Brain microvascular endothelial cell (primary cell): ENCODE data around the gene MARVELD1.

Experiments
- DNase-seq: peaks from one replicate; pipeline ENCODE4 v3.0.0-alpha.2; 2020
- H3K27ac ChIP-seq: fragments of 250-450 bp; sonication (Bioruptor Pico); 2 replicates; pipeline ENCODE4 v1.5.1; 2020; ENCODE audit warnings: mild to moderate bottlenecking, moderate library complexity
- H3K27me3 ChIP-seq: fragments of 250-450 bp; sonication (Bioruptor Pico); replicated peaks from 2 replicates; pipeline ENCODE4 v1.5.1; 2020; ENCODE audit warnings: mild to moderate bottlenecking
- H3K36me3 ChIP-seq: fragments of 250-450 bp; sonication (Bioruptor Pico); replicated peaks from 2 replicates; pipeline ENCODE4 v1.5.1; 2020; ENCODE audit warnings: mild to moderate bottlenecking
- H3K4me3 ChIP-seq: 2 replicates; pipeline ENCODE4 v1.5.1; 2011; ENCODE audit warnings: low read depth, mild to moderate bottlenecking, control low read depth, low read length, moderate library complexity
- CTCF ChIP-seq: IDR thresholded peaks from 2 replicates; pipeline ENCODE4 v1.5.1; 2011; ENCODE audit warnings: low read depth, mild to moderate bottlenecking, moderate library complexity, low read length, control low read depth, inconsistent platforms; ENCODE audit errors: missing control alignments
- in situ Hi-C: cut with HindIII; loops from 2 replicates; pipeline ENCODE4 v1.10.0; 2017; ENCODE audit warnings: low sequenced_read_pairs, low pct_ligation_motif_present

MARVELD1 gene

GRCh38 chr10:97711640-97712572 is 1.6 kb upstream of the MARVELD1 start:
- DNase-seq: no peak
- in situ Hi-C loops: no loop called here
- TF ChIP-seq CTCF: no peak
- Histone ChIP-seq H3K36me3 (no peaks in the 10 kb centered on the region), H3K27ac (no peak overlapping the region), H3K4me3 (no peak overlapping the region), H3K27me3 (no peaks in the 10 kb centered on the region)

GRCh38 chr10:97713826-97714400 is 383 bp downstream of the MARVELD1 start:
- DNase-seq: peak; percentile 53
- in situ Hi-C loops: no loop called here
- peak overlapping the region; percentile 89 for H3K27ac ChIP-seq
- peak overlapping the region; percentile 88 for H3K4me3 ChIP-seq
- peaks cover 19% of the 10 kb centered on the region for H3K36me3 ChIP-seq
- TF ChIP-seq CTCF: peak; percentile 43
- H3K27me3 ChIP-seq: no peaks in the 10 kb centered on the region

- in situ Hi-C loops: no loop called here
- peak overlapping the region; percentile 89 for H3K27ac ChIP-seq
- peaks cover 24% of the 10 kb centered on the region for H3K36me3 ChIP-seq
- H3K27me3 ChIP-seq: no peaks in the 10 kb centered on the region
- peak overlapping the region; percentile 88 for H3K4me3 ChIP-seq
- no peak for TF ChIP-seq CTCF
- peak; percentile 67 for DNase-seq
Measured at GRCh38 chr10:97714401-97715258, 1.1 kb downstream of the MARVELD1 start.

DNA sequence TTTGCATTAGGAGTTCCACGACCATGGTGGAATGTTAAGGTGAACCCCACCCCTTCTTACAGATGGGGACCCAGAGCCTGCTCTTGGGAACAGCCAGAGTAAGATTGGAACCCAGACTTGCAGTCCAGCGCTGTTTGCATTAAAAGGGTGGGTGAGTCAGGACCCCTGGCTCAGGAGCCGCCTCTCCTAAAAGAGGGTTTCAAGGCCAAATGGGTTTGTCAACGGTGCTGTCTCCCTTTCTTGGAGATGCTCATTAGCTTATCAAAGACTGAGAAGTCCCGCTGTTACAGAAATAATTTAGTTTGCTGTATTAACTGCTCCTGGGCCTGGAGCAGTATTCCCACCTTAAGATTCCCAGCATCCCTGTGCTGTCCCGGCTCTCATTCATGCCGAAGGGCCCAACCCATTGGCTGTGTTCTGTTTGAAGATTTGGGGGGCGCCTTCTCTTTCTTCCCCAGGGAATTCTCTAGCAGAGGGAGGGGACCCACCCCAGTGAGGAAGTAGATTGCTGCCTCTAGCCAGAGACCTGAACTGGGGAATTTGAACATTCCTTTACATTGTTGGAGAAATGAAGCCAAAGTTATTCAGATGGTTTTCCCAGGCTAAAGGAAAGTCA is 1.8 kb downstream of the MARVELD1 start:
- H3K36me3 ChIP-seq: peaks cover 26% of the 10 kb centered on the region
- no peak for DNase-seq
- H3K27ac ChIP-seq: peak overlapping the region; percentile 89
- H3K27me3 ChIP-seq: no peaks in the 10 kb centered on the region
- no peak for TF ChIP-seq CTCF
- H3K4me3 ChIP-seq: peak overlapping the region; percentile 88
- in situ Hi-C loops: no loop called here

DNA sequence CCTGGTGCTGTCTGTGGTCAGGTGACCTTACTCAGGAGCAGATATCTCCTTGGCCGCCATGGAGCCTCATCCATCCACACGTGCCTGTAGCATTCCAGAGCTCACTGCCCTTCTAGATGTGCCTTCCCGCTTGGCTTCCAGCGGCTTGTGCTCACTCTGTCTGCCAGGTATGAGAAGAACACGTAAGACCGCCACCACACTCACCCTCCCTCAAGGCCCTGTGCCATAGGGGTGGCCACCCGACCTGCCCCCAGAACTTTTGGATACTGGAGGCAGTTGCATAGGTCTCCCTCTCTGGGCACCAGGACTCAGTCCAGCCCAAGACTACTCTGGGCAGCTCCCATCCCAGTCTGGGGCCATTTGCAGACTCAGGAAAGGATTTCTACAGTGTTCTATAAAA is 4.1 kb downstream of the MARVELD1 start:
- H3K27me3 ChIP-seq: no peaks in the 10 kb centered on the region
- DNase-seq: no peak
- H3K36me3 ChIP-seq: peaks cover 26% of the 10 kb centered on the region
- no peak for TF ChIP-seq CTCF
- no peak overlapping the region for H3K27ac ChIP-seq
- in situ Hi-C loops: no loop called here
- no peak overlapping the region for H3K4me3 ChIP-seq
